GM12878 (cell line): ENCODE results near the gene PAX5. TPM values are rescaled to one million over a fixed set of nuclear protein-coding genes. Genes with fewer than 3 reads are reported as not detected.

Experiments used
- ATAC-seq: fragments of 200-7000 bp; cut with Tn5 transposase; 3 replicates; pipeline ENCODE4 v1.9.1; 2020; ENCODE audit warnings: mild to moderate bottlenecking, moderate library complexity
- BruUV-seq: library from RNA; stranded (reverse); fragments of 400-500 nt; replicated peaks from 2 replicates; lab custom pipeline; 2021; lab: Mats Ljungman, UMichigan
- CTCF ChIA-PET: fragments of 300-600 bp; sonication (Branson Sonifier 250); formaldehyde crosslinking; extraction: SDS; loops from one replicate; lab custom pipeline; 2021; ENCODE audit warnings: inconsistent platforms; lab: Yijun Ruan, JAX
- POLR2A ChIA-PET: fragments of 350-600 bp; formaldehyde crosslinking; extraction: SDS; loops from one replicate; lab custom pipeline; 2021; ENCODE audit warnings: inconsistent platforms; lab: Charles Lee
- RAD21 ChIA-PET: fragments of 300-600 bp; sonication (Branson Sonifier 250); formaldehyde crosslinking; loops from one replicate; lab custom pipeline; 2023; ENCODE audit warnings: antibody characterized with exemption; ENCODE audit not compliant: unreplicated experiment; lab: Charles Lee
- SMC1A ChIA-PET: fragments of 300-600 bp; sonication (Branson Sonifier 250); formaldehyde crosslinking; loops from one replicate; lab custom pipeline; 2023; ENCODE audit not compliant: unreplicated experiment, uncharacterized antibody; lab: Charles Lee
- DNase-seq: peaks from one replicate; pipeline ENCODE4 v3.0.0-alpha.2; 2011; ENCODE audit warnings: low read depth, low spot score
- FAIRE-seq: peaks from 3 replicates; lab custom pipeline; 2011; peaks lifted over from hg19 to GRCh38; lab: Jason Lieb, UNC
- H2AFZ ChIP-seq: 2 replicates; pipeline ENCODE4 v1.6.0; 2011; ENCODE audit warnings: low read depth, low read length, control low read depth; ENCODE audit not compliant: control insufficient read depth
- H3K27ac ChIP-seq: 2 replicates; pipeline ENCODE4 v1.5.1; 2011; ENCODE audit warnings: control low read depth; ENCODE audit not compliant: control insufficient read depth, insufficient read depth
- H3K27me3 ChIP-seq, 2 experiments: replicated peaks in 1 of 2; 2 replicates each; pipeline versions ENCODE4 v1.6.0 to v1.6.1; 2011; ENCODE audit warnings: low read length in 1 of 2; ENCODE audit not compliant: control insufficient read depth in 2 of 2, insufficient read depth in 2 of 2
- H3K36me3 ChIP-seq, 2 experiments: 2 replicates each; pipeline ENCODE4 v1.5.1; 2011; ENCODE audit warnings: low read length in 1 of 2; ENCODE audit not compliant: control insufficient read depth in 2 of 2, insufficient read depth in 2 of 2
- H3K4me1 ChIP-seq: 2 replicates; pipeline ENCODE4 v1.6.1; 2011; ENCODE audit warnings: mild to moderate bottlenecking, low read length, moderate library complexity, mixed read lengths; ENCODE audit not compliant: control insufficient read depth, insufficient read depth
- H3K4me2 ChIP-seq: 2 replicates; pipeline ENCODE4 v1.6.0; 2011; ENCODE audit warnings: control low read depth; ENCODE audit not compliant: control insufficient read depth, insufficient read depth
- H3K4me3 ChIP-seq: fragments of 200-600 bp; sonication (generic); 2 replicates; pipeline ENCODE4 v1.5.1; 2016
- H3K79me2 ChIP-seq: 2 replicates; pipeline ENCODE4 v1.6.0; 2011; ENCODE audit warnings: low read length; ENCODE audit not compliant: control insufficient read depth, insufficient read depth
- H3K9ac ChIP-seq: 2 replicates; pipeline ENCODE4 v1.8.0; 2011; ENCODE audit warnings: low read length, control low read depth, mixed read lengths; ENCODE audit not compliant: control insufficient read depth, insufficient read depth
- H3K9me3 ChIP-seq: replicated peaks from 3 replicates; pipeline ENCODE4 v1.5.1; 2011; ENCODE audit warnings: mild to moderate bottlenecking, low read length; ENCODE audit not compliant: control insufficient read depth, insufficient read depth
- H4K20me1 ChIP-seq: 2 replicates; pipeline ENCODE4 v1.6.0; 2011; ENCODE audit not compliant: control insufficient read depth, insufficient read depth
- GATAD2B ChIP-seq: fragments of 450-650 bp; conservative IDR thresholded peaks from 2 replicates; pipeline ENCODE4 v1.6.1; 2017; ENCODE audit warnings: low read depth, mild to moderate bottlenecking, moderate library complexity
- IKZF2 ChIP-seq, 2 experiments: fragments of 450-650 bp; IDR thresholded peaks; 2 replicates each; pipeline ENCODE4 v1.6.1; 2017; ENCODE audit warnings: mild to moderate bottlenecking in 2 of 2, moderate library complexity in 2 of 2
- IRF5 ChIP-seq: fragments of 450-650 bp; IDR thresholded peaks from 2 replicates; pipeline ENCODE4 v1.6.1; 2017; ENCODE audit warnings: borderline replicate concordance
- KLF5 ChIP-seq: fragments of 450-650 bp; IDR thresholded peaks from 2 replicates; pipeline ENCODE4 v1.6.1; 2014; ENCODE audit warnings: mild to moderate bottlenecking; ENCODE audit not compliant: partially characterized antibody
- MTA2 ChIP-seq: fragments of 450-650 bp; IDR thresholded peaks from 2 replicates; pipeline ENCODE4 v1.6.1; 2016; ENCODE audit warnings: low read depth, mild to moderate bottlenecking, moderate library complexity
- PAX5 ChIP-seq: IDR thresholded peaks from 2 replicates; pipeline ENCODE4 v1.6.1; 2011; ENCODE audit warnings: low read depth, low read length, borderline replicate concordance
- POLR2A ChIP-seq: IDR thresholded peaks from 2 replicates; pipeline ENCODE4 v1.6.1; 2011; ENCODE audit warnings: low read depth, mild to moderate bottlenecking, low read length
- SP1 ChIP-seq: IDR thresholded peaks from one replicate; pipeline ENCODE4 v1.6.1; 2011; ENCODE audit warnings: low read depth, low read length
- WGBS: methylation state at CpG from one replicate; pipeline ENCODE4 v1.1.6; 2016; ENCODE audit warnings: low lambda C conversion rate; ENCODE audit not compliant: insufficient replicate concordance, insufficient coverage; ENCODE audit errors: missing lambda C conversion rate; 5-methylcytosine and 5-hydroxymethylcytosine counted together
- in situ Hi-C: fragments of 300-500 bp; cut with MboI; formaldehyde crosslinking; loops from 9 replicates; pipeline ENCODE4 v1.14.3; 2018; ENCODE audit warnings: mixed read lengths
- intact Hi-C: fragments of 100-400 bp; cut with micrococcal nuclease; formaldehyde crosslinking; loops from one replicate; pipeline ENCODE4 v1.14.2; 2022; ENCODE audit not compliant: unreplicated experiment
- polyA plus RNA-seq, 11 experiments: library from polyadenylated mRNA; depleted of rRNA in 4 of 11; unstranded in 6 of 11; stranded (reverse) in 5 of 11; fragments of >200 nt; fragmentation: Nextera tagmentation in 4 of 11; fragmentation: Illumina TruSeq in 1 of 11; extraction: Ambion mirVana in 4 of 11; extraction: Trizol in 1 of 11; gene quantifications; 1 replicate in 1 of 11; 2 replicates in 10 of 11; pipeline versions ENCODE4 v1.2.1 to v1.2.3, GENCODE V29; 2011 to 2016; ENCODE audit warnings: inconsistent platforms in 2 of 11, missing spikeins in 2 of 11, low read depth in 1 of 11
- total RNA-seq, 4 experiments: library from RNA; depleted of rRNA in 3 of 4; stranded (reverse); fragments of >200 nt in 3 of 4; fragmentation: Illumina TruSeq in 1 of 4; extraction: Trizol in 1 of 4; gene quantifications; 2 replicates each; pipeline versions ENCODE4 v1.2.1 to v1.2.3, GENCODE V29; 2013 to 2021

PAX5 gene
- total and polyA plus RNA-seq, 10 of the 15 experiments (the other 5 are each of a cell fraction or from before 2014, with no cell fraction given) = 2.2 to 123 (median 31.9) TPM

GRCh38 chr9:36831381-36832161 is 202.5 kb downstream of the PAX5 start:
- H3K4me3 ChIP-seq = no peak overlapping the region
- DNase-seq = no peak
- TF ChIP-seq PAX5 (no peak), MTA2 (no peak), KLF5 (no peak), IRF5 (no peak), POLR2A (0 out of 2 replicates have a peak, but pooled peaks have one; percentile 18)
- TF ChIP-seq, all 136 proteins: peak for 1
- no peak; the same call in 2 of the 3 replicates for ATAC-seq
- in situ Hi-C loops = no loop called here
- Histone ChIP-seq H3K4me1 (no peaks in the 10 kb centered on the region; the same call in 1 of the 2 replicates), H2AFZ (no peak overlapping the region), H3K27me3 (no peaks in the 10 kb centered on the region), H3K27ac (no peak overlapping the region), H3K36me3 (peaks cover 0 to under 1% of the 10 kb centered on the region in 2 experiments; a peak in 1 of 4 replicates), H3K9me3 (no peaks in the 10 kb centered on the region), H4K20me1 (no peaks in the 10 kb centered on the region), H3K79me2 (no peaks in the 10 kb centered on the region), H3K4me2 (no peak overlapping the region), H3K9ac (no peak overlapping the region)
- RAD21 ChIA-PET = no interaction called here
- WGBS = 24% methylated on average over 7 of the region's 7 CpGs
- SMC1A ChIA-PET = no interaction called here
- POLR2A ChIA-PET = no interaction called here
- no TSS peak for BruUV-seq
- no peak for FAIRE-seq
- intact Hi-C loops = no loop called here
- CTCF ChIA-PET = interaction anchor here (1.1 kb wide), 1 partner anchor 33 kb away, joined by 3 read pairs; no protein-coding TSS in a partner anchor

- Histone ChIP-seq H3K4me2 (no peak overlapping the region), H3K79me2 (no peaks in the 10 kb centered on the region), H3K4me3 (no peak overlapping the region), H3K27ac (no peak overlapping the region), H3K4me1 (no peaks in the 10 kb centered on the region; the same call in 1 of the 2 replicates), H3K27me3 (peaks cover 0 to 2% of the 10 kb centered on the region in 2 experiments; a peak in 1 of 4 replicates), H2AFZ (no peak overlapping the region), H4K20me1 (no peaks in the 10 kb centered on the region), H3K36me3 (no peaks in the 10 kb centered on the region), H3K9ac (no peak overlapping the region), H3K9me3 (no peaks in the 10 kb centered on the region)
- FAIRE-seq (no peak), DNase-seq (no peak), ATAC-seq (peak; percentile 13; the same call in 1 of the 3 replicates)
- intact Hi-C loops (no loop called here), in situ Hi-C loops (no loop called here)
- SMC1A ChIA-PET = no interaction called here
- POLR2A ChIA-PET = no interaction called here
- CTCF ChIA-PET = no interaction called here
- BruUV-seq = no TSS peak
- WGBS = 7% methylated on average over 7 of the region's 7 CpGs
- no peak for TF ChIP-seq IKZF2 (IDR thresholded peaks at IDR 0.05)
- TF ChIP-seq KLF5 = no peak
- TF ChIP-seq SP1 = no peak
- no peak for TF ChIP-seq GATAD2B
- TF ChIP-seq PAX5 = peak; percentile 43; the same call in 1 of the 2 replicates
- RAD21 ChIA-PET = no interaction called here
These were observed 205.5 kb downstream of the PAX5 start for GRCh38 chr9:36828611-36829013.
